ENCODE results near the gene BORA.

The BORA gene

DNA sequence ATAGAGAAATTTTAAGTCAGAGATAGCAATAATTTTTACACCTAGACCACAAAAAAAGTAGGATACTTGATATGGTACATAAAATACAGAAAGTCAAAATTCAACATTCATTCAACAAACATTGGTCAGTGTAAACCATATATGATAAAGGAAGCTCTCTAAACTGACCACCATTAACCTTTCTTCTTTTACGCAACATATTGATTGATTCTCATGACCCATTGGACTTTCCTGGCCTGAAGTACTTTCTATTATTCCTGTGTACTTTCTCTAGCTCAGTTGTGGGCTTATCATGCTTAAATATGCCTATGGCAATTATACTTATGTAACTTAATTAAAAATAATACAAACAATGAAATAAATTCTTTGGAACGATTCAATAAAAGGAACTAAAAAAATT, 64.9 kb downstream of the BORA start:
- Histone ChIP-seq H3K36me3 (ENCODE audit: insufficient read depth, low read length) (peaks cover 64% of the 10 kb centered on the region), H3K4me3 (ENCODE audit: low read depth in 1 of 2, low read length in 2 of 2) (no peak overlapping the region), H3K79me2 (ENCODE audit: insufficient read depth, low read length) (peaks cover 51% of the 10 kb centered on the region), H3K9me3 (ENCODE audit: insufficient read depth, low read length, severe bottlenecking) (no peaks in the 10 kb centered on the region), H4K20me1 (ENCODE audit: insufficient read depth, low read length) (peaks cover 6% of the 10 kb centered on the region; the same call in 1 of the 2 replicates), H3K4me1 (ENCODE audit: insufficient read depth, low read length) (no peaks in the 10 kb centered on the region), H3K27ac (ENCODE audit: low read length) (no peak overlapping the region), H3K4me2 (ENCODE audit: insufficient read depth, low read length) (no peak overlapping the region), H3K27me3 (ENCODE audit: insufficient read depth, low read length, poor library complexity) (no peaks in the 10 kb centered on the region), H3K9ac (ENCODE audit: low read depth, low read length) (no peak overlapping the region), H2AFZ (ENCODE audit: low read depth, low read length) (no peak overlapping the region)
- no peak for ATAC-seq (ENCODE audit: insufficient read depth, low read depth)
- TF ChIP-seq, protein P1, sequence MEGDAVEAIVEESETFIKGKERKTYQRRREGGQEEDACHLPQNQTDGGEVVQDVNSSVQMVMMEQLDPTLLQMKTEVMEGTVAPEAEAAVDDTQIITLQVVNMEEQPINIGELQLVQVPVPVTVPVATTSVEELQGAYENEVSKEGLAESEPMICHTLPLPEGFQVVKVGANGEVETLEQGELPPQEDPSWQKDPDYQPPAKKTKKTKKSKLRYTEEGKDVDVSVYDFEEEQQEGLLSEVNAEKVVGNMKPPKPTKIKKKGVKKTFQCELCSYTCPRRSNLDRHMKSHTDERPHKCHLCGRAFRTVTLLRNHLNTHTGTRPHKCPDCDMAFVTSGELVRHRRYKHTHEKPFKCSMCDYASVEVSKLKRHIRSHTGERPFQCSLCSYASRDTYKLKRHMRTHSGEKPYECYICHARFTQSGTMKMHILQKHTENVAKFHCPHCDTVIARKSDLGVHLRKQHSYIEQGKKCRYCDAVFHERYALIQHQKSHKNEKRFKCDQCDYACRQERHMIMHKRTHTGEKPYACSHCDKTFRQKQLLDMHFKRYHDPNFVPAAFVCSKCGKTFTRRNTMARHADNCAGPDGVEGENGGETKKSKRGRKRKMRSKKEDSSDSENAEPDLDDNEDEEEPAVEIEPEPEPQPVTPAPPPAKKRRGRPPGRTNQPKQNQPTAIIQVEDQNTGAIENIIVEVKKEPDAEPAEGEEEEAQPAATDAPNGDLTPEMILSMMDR (IDR thresholded peaks at IDR 0.05; ENCODE audit: borderline replicate concordance, extremely low read depth, low read length, poor library complexity, severe bottlenecking) = no peak
- TF ChIP-seq EZH2 (IDR thresholded peaks at IDR 0.05; ENCODE audit: borderline replicate concordance, low read depth, low read length, severe bottlenecking) = no peak
- DNase-seq = no peak

DNA sequence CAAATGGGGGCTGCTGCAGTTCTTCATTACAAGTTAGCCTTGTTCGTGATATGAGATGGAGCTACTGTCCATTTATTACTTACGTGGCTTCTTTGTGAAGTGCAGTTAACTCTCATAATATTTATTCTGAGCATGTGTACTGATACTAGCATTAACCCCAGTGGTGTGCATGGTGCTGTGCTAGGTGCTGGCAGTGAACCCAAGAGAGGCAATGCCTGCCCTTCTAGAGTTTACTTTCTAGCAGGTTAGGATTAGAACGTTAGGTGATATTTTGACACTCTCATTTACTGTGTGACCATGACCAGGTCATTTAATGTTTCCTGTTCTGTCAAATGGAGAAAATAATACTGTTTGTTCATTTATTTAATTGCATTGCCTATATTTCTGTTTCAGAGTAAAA, 71.1 kb downstream of the BORA start:
- H3K36me3 ChIP-seq (ENCODE audit: insufficient read depth, low read length) = peaks cover 75% of the 10 kb centered on the region
- ATAC-seq (ENCODE audit: insufficient read depth, low read depth) = no peak
- H2AFZ ChIP-seq (ENCODE audit: low read depth, low read length) = no peak overlapping the region

DNA sequence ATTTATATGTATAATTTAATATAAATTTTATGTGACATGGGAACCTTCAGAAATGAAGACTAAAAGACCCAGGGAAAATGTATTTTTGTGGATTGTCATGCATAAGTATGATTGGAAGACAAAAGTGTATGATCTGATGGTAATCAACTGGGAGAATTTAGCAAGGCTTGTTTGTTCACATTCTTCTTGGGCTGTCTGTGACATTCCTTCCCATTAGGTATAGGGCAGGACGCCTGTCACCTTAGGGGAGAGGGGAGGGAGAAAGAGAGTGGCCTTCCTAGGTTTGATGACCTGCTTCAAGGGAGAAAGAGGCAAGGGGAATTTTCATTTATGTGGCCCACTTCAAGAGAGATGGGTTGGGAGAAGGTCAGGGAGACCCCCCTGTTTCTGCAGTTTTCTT, 76.6 kb downstream of the BORA start:
- H3K27ac ChIP-seq (ENCODE audit: low read length) = no peak overlapping the region

More for the DNA sequence above, 71.1 kb downstream of the BORA start:
- Histone ChIP-seq H3K27me3 (ENCODE audit: insufficient read depth, low read length, poor library complexity) (no peaks in the 10 kb centered on the region), H3K9ac (ENCODE audit: low read depth, low read length) (no peak overlapping the region), H3K4me1 (ENCODE audit: insufficient read depth, low read length) (no peaks in the 10 kb centered on the region), H3K4me3 (ENCODE audit: low read depth in 1 of 2, low read length in 2 of 2) (no peak overlapping the region), H3K4me2 (ENCODE audit: insufficient read depth, low read length) (no peak overlapping the region), H3K9me3 (ENCODE audit: insufficient read depth, low read length, severe bottlenecking) (no peaks in the 10 kb centered on the region), H3K79me2 (ENCODE audit: insufficient read depth, low read length) (peaks cover 8% of the 10 kb centered on the region; the same call in 1 of the 2 replicates), H3K27ac (ENCODE audit: low read length) (no peak overlapping the region), H4K20me1 (ENCODE audit: insufficient read depth, low read length) (no peaks in the 10 kb centered on the region; the same call in 1 of the 2 replicates)
- TF ChIP-seq EZH2 (IDR thresholded peaks at IDR 0.05; ENCODE audit: borderline replicate concordance, low read depth, low read length, severe bottlenecking) = no peak
- TF ChIP-seq, protein P1 (IDR thresholded peaks at IDR 0.05; ENCODE audit: borderline replicate concordance, extremely low read depth, low read length, poor library complexity, severe bottlenecking) = no peak
- no peak for DNase-seq

More for the DNA sequence above, 76.6 kb downstream of the BORA start:
- ATAC-seq (ENCODE audit: insufficient read depth, low read depth) = no peak
- H3K4me1 ChIP-seq (ENCODE audit: insufficient read depth, low read length) = no peaks in the 10 kb centered on the region
- no peak for DNase-seq
- H3K4me2 ChIP-seq (ENCODE audit: insufficient read depth, low read length) = no peak overlapping the region
- H3K9ac ChIP-seq (ENCODE audit: low read depth, low read length) = no peak overlapping the region
- no peaks in the 10 kb centered on the region for H3K27me3 ChIP-seq (ENCODE audit: insufficient read depth, low read length, poor library complexity)
- no peak overlapping the region for H2AFZ ChIP-seq (ENCODE audit: low read depth, low read length)
- no peak overlapping the region for H3K4me3 ChIP-seq (ENCODE audit: low read depth in 1 of 2, low read length in 2 of 2)
- H3K79me2 ChIP-seq (ENCODE audit: insufficient read depth, low read length) = no peaks in the 10 kb centered on the region
- no peaks in the 10 kb centered on the region for H3K9me3 ChIP-seq (ENCODE audit: insufficient read depth, low read length, severe bottlenecking)
- no peaks in the 10 kb centered on the region for H4K20me1 ChIP-seq (ENCODE audit: insufficient read depth, low read length)
- TF ChIP-seq EZH2 (IDR thresholded peaks at IDR 0.05; ENCODE audit: borderline replicate concordance, low read depth, low read length, severe bottlenecking) = no peak
- TF ChIP-seq, protein P1 (IDR thresholded peaks at IDR 0.05; ENCODE audit: borderline replicate concordance, extremely low read depth, low read length, poor library complexity, severe bottlenecking) = no peak
- peaks cover 51% of the 10 kb centered on the region for H3K36me3 ChIP-seq (ENCODE audit: insufficient read depth, low read length)

All from DND-41 (cell line).